Trophoblast cell (in vitro differentiated cells and primary cell): ENCODE data around the gene WNK2.

Source experiments
- DNase-seq, 2 donors: peaks; one replicate each; pipeline ENCODE4 v3.0.0-alpha.2; 2016
- H2AFZ ChIP-seq: 2 replicates; pipeline ENCODE4 v1.6.1; 2013; ENCODE audit warnings: low read length, moderate library complexity, mild to moderate bottlenecking; ENCODE audit not compliant: insufficient read depth, poor library complexity
- H2AK5ac ChIP-seq: 2 replicates; pipeline ENCODE4 v1.6.1; 2013; ENCODE audit warnings: mild to moderate bottlenecking, low read length
- H2BK120ac ChIP-seq: 2 replicates; pipeline ENCODE4 v1.6.1; 2013; ENCODE audit warnings: low read length, mild to moderate bottlenecking, moderate library complexity; ENCODE audit not compliant: insufficient read depth, poor library complexity
- H2BK12ac ChIP-seq: 2 replicates; pipeline ENCODE4 v1.6.1; 2013; ENCODE audit warnings: mild to moderate bottlenecking, low read length, moderate library complexity
- H2BK5ac ChIP-seq: 2 replicates; pipeline ENCODE4 v1.6.1; 2013; ENCODE audit warnings: low read length, low read depth, moderate library complexity, mild to moderate bottlenecking; ENCODE audit not compliant: poor library complexity
- H3K14ac ChIP-seq: 2 replicates; pipeline ENCODE4 v1.6.1; 2013; ENCODE audit warnings: mild to moderate bottlenecking, low read length
- H3K18ac ChIP-seq: 2 replicates; pipeline ENCODE4 v1.6.1; 2013; ENCODE audit warnings: mild to moderate bottlenecking, low read length
- H3K23ac ChIP-seq: 2 replicates; pipeline ENCODE4 v1.6.1; 2013; ENCODE audit warnings: low read length
- H3K27ac ChIP-seq: 2 replicates; pipeline ENCODE4 v1.5.1; 2013; ENCODE audit warnings: low read depth, mild to moderate bottlenecking, inconsistent platforms, low read length, moderate library complexity
- H3K27me3 ChIP-seq: 2 replicates; pipeline ENCODE4 v1.6.1; 2013; ENCODE audit warnings: inconsistent platforms, mild to moderate bottlenecking, low read length, moderate library complexity; ENCODE audit not compliant: insufficient read depth
- H3K36me3 ChIP-seq, 2 experiments: 1 replicate in 1 of 2; 2 replicates in 1 of 2; pipeline ENCODE4 v1.6.1; 2013; ENCODE audit warnings: low read length in 2 of 2, mild to moderate bottlenecking in 2 of 2, moderate library complexity in 1 of 2; ENCODE audit not compliant: insufficient read depth in 2 of 2, control insufficient read depth in 1 of 2
- H3K4ac ChIP-seq: 2 replicates; pipeline ENCODE4 v1.6.1; 2013; ENCODE audit warnings: low read depth, mild to moderate bottlenecking, low read length, moderate library complexity
- H3K4me1 ChIP-seq, 2 experiments: 1 replicate in 1 of 2; 2 replicates in 1 of 2; pipeline ENCODE4 v1.6.1; 2013; ENCODE audit warnings: low read length in 2 of 2, mild to moderate bottlenecking in 2 of 2, moderate library complexity in 1 of 2; ENCODE audit not compliant: insufficient read depth in 2 of 2, control insufficient read depth in 1 of 2
- H3K4me2 ChIP-seq: 2 replicates; pipeline ENCODE4 v1.6.1; 2013; ENCODE audit warnings: inconsistent platforms, mild to moderate bottlenecking, low read length, moderate library complexity
- H3K4me3 ChIP-seq: 2 replicates; pipeline ENCODE4 v1.5.1; 2013; ENCODE audit warnings: mild to moderate bottlenecking, low read depth, low read length, inconsistent platforms
- H3K79me1 ChIP-seq: one replicate; pipeline ENCODE4 v1.6.1; 2013; ENCODE audit warnings: low read length
- H3K79me2 ChIP-seq: 2 replicates; pipeline ENCODE4 v1.6.1; 2013; ENCODE audit warnings: low read length, mild to moderate bottlenecking; ENCODE audit not compliant: control insufficient read depth, insufficient read depth, poor library complexity
- H3K9ac ChIP-seq: 2 replicates; pipeline ENCODE4 v1.6.1; 2013; ENCODE audit warnings: mild to moderate bottlenecking, low read length
- H3K9me3 ChIP-seq: 2 replicates; pipeline ENCODE4 v1.6.1; 2013; ENCODE audit warnings: low read depth, mild to moderate bottlenecking, control low read depth, inconsistent platforms, low read length; ENCODE audit not compliant: insufficient read depth
- H4K12ac ChIP-seq: 2 replicates; pipeline ENCODE4 v1.6.1; 2013; ENCODE audit warnings: low read depth, mild to moderate bottlenecking, low read length, moderate library complexity
- H4K8ac ChIP-seq: 2 replicates; pipeline ENCODE4 v1.6.1; 2013; ENCODE audit warnings: low read depth, mild to moderate bottlenecking, low read length, moderate library complexity
- H4K91ac ChIP-seq: one replicate; pipeline ENCODE4 v1.6.1; 2013; ENCODE audit warnings: low read depth, mild to moderate bottlenecking, low read length, moderate library complexity
- WGBS: extraction: QIAGEN DNeasy Blood & Tissue Kit; methylation state at CpG from one replicate; pipeline ENCODE4 v1.1.7; 2013; ENCODE audit warnings: missing lambda C conversion rate; ENCODE audit not compliant: insufficient read length, insufficient coverage; ENCODE audit errors: extremely low coverage; 5-methylcytosine and 5-hydroxymethylcytosine counted together

Gene WNK2

DNA sequence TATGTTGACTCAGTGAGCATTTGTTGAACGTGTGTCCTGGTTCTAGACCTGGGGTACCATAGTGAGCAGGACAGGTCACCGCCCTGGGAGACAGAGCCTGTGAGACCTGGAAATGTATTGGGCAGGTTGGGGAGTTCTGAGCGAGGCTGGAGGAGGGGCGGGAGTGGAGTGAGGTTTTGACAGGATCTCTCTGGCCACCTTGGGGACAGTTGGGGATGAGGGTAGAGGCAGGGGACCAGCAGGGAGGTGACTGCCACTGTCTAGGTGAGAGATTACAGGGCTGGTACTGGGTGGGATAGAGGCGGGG, 7.4 kb downstream of the WNK2 start:
- Histone ChIP-seq H4K91ac (no peak overlapping the region), H4K8ac (no peak overlapping the region), H2AFZ (no peak overlapping the region), H2BK12ac (no peak overlapping the region), H3K9ac (no peak overlapping the region), H3K4me3 (no peak overlapping the region), H4K12ac (no peak overlapping the region), H3K36me3 (peaks cover 0 to 3% of the 10 kb centered on the region in 2 experiments), H3K27ac (no peak overlapping the region), H3K14ac (no peak overlapping the region), H3K79me1 (no peaks in the 10 kb centered on the region), H3K23ac (no peak overlapping the region), H3K4ac (no peak overlapping the region), H3K4me1 (no peaks in the 10 kb centered on the region), H3K9me3 (peaks cover 3% of the 10 kb centered on the region), H2AK5ac (no peak overlapping the region), H3K79me2 (no peaks in the 10 kb centered on the region), H2BK5ac (no peak overlapping the region), H2BK120ac (no peak overlapping the region), H3K27me3 (no peaks in the 10 kb centered on the region), H3K4me2 (no peak overlapping the region), H3K18ac (no peak overlapping the region)
- no CpG with 5 or more reads among the region's 5 CpGs for WGBS
- no peak for DNase-seq

- Histone ChIP-seq H4K12ac (no peak overlapping the region), H3K4me3 (no peak overlapping the region), H3K18ac (no peak overlapping the region), H3K14ac (no peak overlapping the region), H3K79me1 (no peaks in the 10 kb centered on the region), H2BK120ac (no peak overlapping the region), H3K4me1 (peaks cover 0 to 1% of the 10 kb centered on the region in 2 experiments), H3K27ac (no peak overlapping the region), H3K36me3 (peaks cover 0 to 3% of the 10 kb centered on the region in 2 experiments), H4K91ac (no peak overlapping the region), H2BK5ac (no peak overlapping the region), H3K79me2 (no peaks in the 10 kb centered on the region), H3K4me2 (no peak overlapping the region), H3K9me3 (peaks cover 3% of the 10 kb centered on the region), H2AK5ac (no peak overlapping the region), H2BK12ac (no peak overlapping the region), H2AFZ (no peak overlapping the region), H3K9ac (no peak overlapping the region), H3K27me3 (no peaks in the 10 kb centered on the region), H3K23ac (no peak overlapping the region), H4K8ac (no peak overlapping the region), H3K4ac (no peak overlapping the region)
- WGBS: no CpG with 5 or more reads among the region's 11 CpGs
- DNase-seq: no peak
Observed at GRCh38 chr9:93192721-93193387, 8.9 kb downstream of the WNK2 start.

DNA sequence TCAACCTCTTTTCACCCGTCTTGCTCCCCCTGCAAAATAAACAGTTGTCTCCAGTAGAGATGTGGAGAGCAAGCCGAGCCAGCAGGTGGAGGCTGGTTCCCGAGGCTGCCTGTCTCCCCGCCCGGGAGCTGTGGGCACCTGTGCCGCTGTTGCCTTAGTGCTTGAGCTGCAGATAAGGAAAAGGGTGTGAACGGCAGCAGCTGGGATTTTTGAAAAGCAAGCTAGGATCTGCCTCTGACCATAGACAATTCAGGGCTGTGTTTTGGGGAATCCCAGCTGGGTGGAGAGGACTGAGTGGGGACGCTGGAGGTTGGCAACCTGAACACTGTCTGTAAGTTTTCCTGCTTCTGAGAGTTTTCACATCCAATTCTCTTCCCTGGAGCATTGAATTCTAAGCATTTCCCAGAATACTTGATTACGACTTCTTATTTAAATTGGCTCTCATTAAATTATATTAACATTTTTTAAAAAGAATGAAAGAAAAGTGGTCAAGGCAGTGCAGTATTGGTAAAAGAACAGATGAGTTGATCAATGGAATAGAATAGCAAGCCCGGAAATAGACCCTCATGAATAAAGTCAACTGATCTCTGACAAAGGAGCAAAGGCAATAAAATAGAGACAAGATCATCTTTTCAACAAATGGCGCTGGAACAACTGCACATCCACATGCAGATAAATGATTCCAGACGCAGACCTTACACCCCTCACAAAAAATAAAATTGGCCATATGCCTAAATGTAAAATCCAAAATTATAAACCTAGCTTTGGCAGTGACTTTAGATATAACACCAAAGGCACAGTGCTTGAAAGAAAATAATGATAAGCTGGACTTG, 9.7 kb downstream of the WNK2 start:
- no peak for DNase-seq
- H3K4me1 ChIP-seq: peaks cover 4 to 5% of the 10 kb centered on the region in 2 experiments
- H3K9ac ChIP-seq: no peak overlapping the region
- peaks cover 0 to 3% of the 10 kb centered on the region in 2 experiments for H3K36me3 ChIP-seq
- H3K27me3 ChIP-seq: no peaks in the 10 kb centered on the region
- no peak overlapping the region for H3K23ac ChIP-seq
- H3K18ac ChIP-seq: no peak overlapping the region
- WGBS: no CpG with 5 or more reads among the region's 12 CpGs
- H2BK5ac ChIP-seq: no peak overlapping the region
- no peak overlapping the region for H3K27ac ChIP-seq
- no peak overlapping the region for H2BK12ac ChIP-seq
- no peak overlapping the region for H3K4ac ChIP-seq
- H4K12ac ChIP-seq: no peak overlapping the region
- H4K8ac ChIP-seq: no peak overlapping the region
- H2BK120ac ChIP-seq: no peak overlapping the region
- H3K14ac ChIP-seq: no peak overlapping the region
- peaks cover 3% of the 10 kb centered on the region for H3K9me3 ChIP-seq
- H3K79me2 ChIP-seq: no peaks in the 10 kb centered on the region
- H2AK5ac ChIP-seq: no peak overlapping the region
- H3K4me3 ChIP-seq: no peak overlapping the region
- no peaks in the 10 kb centered on the region for H3K79me1 ChIP-seq
- H2AFZ ChIP-seq: no peak overlapping the region
- no peak overlapping the region for H3K4me2 ChIP-seq
- no peak overlapping the region for H4K91ac ChIP-seq

DNA sequence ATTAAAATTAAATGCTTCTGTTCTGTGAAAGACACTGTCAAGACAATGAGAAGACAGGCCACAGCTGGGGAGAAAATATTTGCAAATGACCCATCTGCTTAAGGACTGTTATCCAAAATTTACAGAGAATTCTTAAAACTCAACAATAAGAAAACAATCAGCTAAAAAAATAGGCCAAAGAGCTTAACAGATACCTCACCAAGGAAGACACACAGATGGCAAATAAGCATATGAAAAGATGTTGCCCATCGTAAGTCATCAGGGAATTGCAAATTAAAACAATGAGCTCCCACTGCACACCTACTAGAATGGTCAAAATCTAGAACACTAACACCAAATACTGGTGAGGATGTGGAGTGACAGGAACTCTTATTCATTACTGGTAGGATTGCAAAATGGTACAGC, 10.3 kb downstream of the WNK2 start:
- Histone ChIP-seq H3K4me3 (no peak overlapping the region), H3K18ac (no peak overlapping the region), H3K36me3 (peaks cover 0 to 3% of the 10 kb centered on the region in 2 experiments), H3K23ac (no peak overlapping the region), H3K27me3 (no peaks in the 10 kb centered on the region), H4K8ac (no peak overlapping the region), H3K14ac (no peak overlapping the region), H3K27ac (no peak overlapping the region), H4K12ac (no peak overlapping the region), H2BK12ac (no peak overlapping the region), H3K9me3 (peaks cover 3% of the 10 kb centered on the region), H3K79me2 (no peaks in the 10 kb centered on the region), H2AFZ (no peak overlapping the region), H2BK120ac (no peak overlapping the region), H3K4me1 (peaks cover 5 to 6% of the 10 kb centered on the region in 2 experiments), H3K79me1 (no peaks in the 10 kb centered on the region), H2BK5ac (no peak overlapping the region), H3K4ac (no peak overlapping the region), H3K9ac (no peak overlapping the region), H4K91ac (no peak overlapping the region), H2AK5ac (no peak overlapping the region), H3K4me2 (no peak overlapping the region)
- no peak for DNase-seq
- no CpG with 5 or more reads among the region's 1 CpG for WGBS
